GM12878 (cell line): ENCODE measurements around the gene ZNF691. TPM values are rescaled to one million over a fixed set of nuclear protein-coding genes. Genes with fewer than 3 reads are reported as not detected.

Source experiments
- ATAC-seq: fragments of 200-7000 bp; cut with Tn5 transposase; 3 replicates; pipeline ENCODE4 v1.9.1; 2020; ENCODE audit warnings: mild to moderate bottlenecking, moderate library complexity
- BruUV-seq: library from RNA; stranded (reverse); fragments of 400-500 nt; replicated peaks from 2 replicates; lab custom pipeline; 2021; lab: Mats Ljungman, UMichigan
- CTCF ChIA-PET: fragments of 300-600 bp; sonication (Branson Sonifier 250); formaldehyde crosslinking; extraction: SDS; loops from one replicate; lab custom pipeline; 2021; ENCODE audit warnings: inconsistent platforms; lab: Yijun Ruan, JAX
- POLR2A ChIA-PET: fragments of 350-600 bp; formaldehyde crosslinking; extraction: SDS; loops from one replicate; lab custom pipeline; 2021; ENCODE audit warnings: inconsistent platforms; lab: Charles Lee
- RAD21 ChIA-PET: fragments of 300-600 bp; sonication (Branson Sonifier 250); formaldehyde crosslinking; loops from one replicate; lab custom pipeline; 2023; ENCODE audit warnings: antibody characterized with exemption; ENCODE audit not compliant: unreplicated experiment; lab: Charles Lee
- SMC1A ChIA-PET: fragments of 300-600 bp; sonication (Branson Sonifier 250); formaldehyde crosslinking; loops from one replicate; lab custom pipeline; 2023; ENCODE audit not compliant: unreplicated experiment, uncharacterized antibody; lab: Charles Lee
- DNase-seq: peaks from one replicate; pipeline ENCODE4 v3.0.0-alpha.2; 2011; ENCODE audit warnings: low read depth, low spot score
- FAIRE-seq: peaks from 3 replicates; lab custom pipeline; 2011; peaks lifted over from hg19 to GRCh38; lab: Jason Lieb, UNC
- H2AFZ ChIP-seq: 2 replicates; pipeline ENCODE4 v1.6.0; 2011; ENCODE audit warnings: low read depth, low read length, control low read depth; ENCODE audit not compliant: control insufficient read depth
- H3K27ac ChIP-seq: 2 replicates; pipeline ENCODE4 v1.5.1; 2011; ENCODE audit warnings: control low read depth; ENCODE audit not compliant: control insufficient read depth, insufficient read depth
- H3K27me3 ChIP-seq, 2 experiments: replicated peaks in 1 of 2; 2 replicates each; pipeline versions ENCODE4 v1.6.0 to v1.6.1; 2011; ENCODE audit warnings: low read length in 1 of 2; ENCODE audit not compliant: control insufficient read depth in 2 of 2, insufficient read depth in 2 of 2
- H3K36me3 ChIP-seq, 2 experiments: 2 replicates each; pipeline ENCODE4 v1.5.1; 2011; ENCODE audit warnings: low read length in 1 of 2; ENCODE audit not compliant: control insufficient read depth in 2 of 2, insufficient read depth in 2 of 2
- H3K4me1 ChIP-seq: 2 replicates; pipeline ENCODE4 v1.6.1; 2011; ENCODE audit warnings: mild to moderate bottlenecking, low read length, moderate library complexity, mixed read lengths; ENCODE audit not compliant: control insufficient read depth, insufficient read depth
- H3K4me2 ChIP-seq: 2 replicates; pipeline ENCODE4 v1.6.0; 2011; ENCODE audit warnings: control low read depth; ENCODE audit not compliant: control insufficient read depth, insufficient read depth
- H3K4me3 ChIP-seq: fragments of 200-600 bp; sonication (generic); 2 replicates; pipeline ENCODE4 v1.5.1; 2016
- H3K79me2 ChIP-seq: 2 replicates; pipeline ENCODE4 v1.6.0; 2011; ENCODE audit warnings: low read length; ENCODE audit not compliant: control insufficient read depth, insufficient read depth
- H3K9ac ChIP-seq: 2 replicates; pipeline ENCODE4 v1.8.0; 2011; ENCODE audit warnings: low read length, control low read depth, mixed read lengths; ENCODE audit not compliant: control insufficient read depth, insufficient read depth
- H3K9me3 ChIP-seq: replicated peaks from 3 replicates; pipeline ENCODE4 v1.5.1; 2011; ENCODE audit warnings: mild to moderate bottlenecking, low read length; ENCODE audit not compliant: control insufficient read depth, insufficient read depth
- H4K20me1 ChIP-seq: 2 replicates; pipeline ENCODE4 v1.6.0; 2011; ENCODE audit not compliant: control insufficient read depth, insufficient read depth
- CREB1 ChIP-seq: IDR thresholded peaks from 2 replicates; pipeline ENCODE4 v1.6.1; 2012; ENCODE audit warnings: low read depth, mild to moderate bottlenecking, inconsistent platforms
- E2F8 ChIP-seq: fragments of 450-650 bp; IDR thresholded peaks from 2 replicates; pipeline ENCODE4 v1.6.1; 2018; ENCODE audit warnings: mild to moderate bottlenecking, low read depth, moderate library complexity; ENCODE audit not compliant: partially characterized antibody
- EP300 ChIP-seq, 2 experiments: fragments of 150-350 bp in 1 of 2; IDR thresholded peaks; 2 replicates each; pipeline ENCODE4 v1.6.1; 2011 to 2012; ENCODE audit warnings: low read depth in 2 of 2, low read length in 2 of 2, borderline replicate concordance in 1 of 2, improper control_type of control experiment in 1 of 2, inconsistent platforms in 1 of 2; ENCODE audit not compliant: control insufficient read depth in 1 of 2
- HDAC2 ChIP-seq: fragments of 200-600 bp; sonication (generic); IDR thresholded peaks from 2 replicates; pipeline ENCODE4 v1.6.1; 2017
- PAX5 ChIP-seq: IDR thresholded peaks from 2 replicates; pipeline ENCODE4 v1.6.1; 2011; ENCODE audit warnings: low read depth, low read length, borderline replicate concordance
- SKIL ChIP-seq: fragments of 450-650 bp; IDR thresholded peaks from 2 replicates; pipeline ENCODE4 v1.6.1; 2017; ENCODE audit warnings: mild to moderate bottlenecking, low read depth, inconsistent platforms; ENCODE audit not compliant: poor library complexity, severe bottlenecking
- TBL1XR1 ChIP-seq: IDR thresholded peaks from 2 replicates; pipeline ENCODE4 v1.6.1; 2012; ENCODE audit warnings: low read depth, low read length, improper control_type of control experiment
- ZBED1 ChIP-seq: IDR thresholded peaks from 2 replicates; pipeline ENCODE4 v1.6.1; 2016; ENCODE audit warnings: borderline replicate concordance
- in situ Hi-C: fragments of 300-500 bp; cut with MboI; formaldehyde crosslinking; loops from 9 replicates; pipeline ENCODE4 v1.14.3; 2018; ENCODE audit warnings: mixed read lengths
- intact Hi-C: fragments of 100-400 bp; cut with micrococcal nuclease; formaldehyde crosslinking; loops from one replicate; pipeline ENCODE4 v1.14.2; 2022; ENCODE audit not compliant: unreplicated experiment
- polyA plus RNA-seq, 11 experiments: library from polyadenylated mRNA; depleted of rRNA in 4 of 11; unstranded in 6 of 11; stranded (reverse) in 5 of 11; fragments of >200 nt; fragmentation: Nextera tagmentation in 4 of 11; fragmentation: Illumina TruSeq in 1 of 11; extraction: Ambion mirVana in 4 of 11; extraction: Trizol in 1 of 11; gene quantifications; 1 replicate in 1 of 11; 2 replicates in 10 of 11; pipeline versions ENCODE4 v1.2.1 to v1.2.3, GENCODE V29; 2011 to 2016; ENCODE audit warnings: inconsistent platforms in 2 of 11, missing spikeins in 2 of 11, low read depth in 1 of 11
- total RNA-seq, 4 experiments: library from RNA; depleted of rRNA in 3 of 4; stranded (reverse); fragments of >200 nt in 3 of 4; fragmentation: Illumina TruSeq in 1 of 4; extraction: Trizol in 1 of 4; gene quantifications; 2 replicates each; pipeline versions ENCODE4 v1.2.1 to v1.2.3, GENCODE V29; 2013 to 2021

ZNF691 gene
- total and polyA plus RNA-seq, 10 of the 15 experiments (the other 5 are each of a cell fraction or from before 2014, with no cell fraction given), result 8.5 to 16.2 (median 12.2) TPM

- Histone ChIP-seq H2AFZ (no peak overlapping the region), H3K27me3 (no peaks in the 10 kb centered on the region), H3K36me3 (no peaks in the 10 kb centered on the region), H3K9me3 (no peaks in the 10 kb centered on the region), H3K79me2 (no peaks in the 10 kb centered on the region), H3K4me1 (no peaks in the 10 kb centered on the region), H4K20me1 (no peaks in the 10 kb centered on the region), H3K4me2 (no peak overlapping the region), H3K9ac (no peak overlapping the region), H3K27ac (no peak overlapping the region), H3K4me3 (no peak overlapping the region)
- ChIA-PET POLR2A (interaction anchor here (0.5 to 1.2 kb wide), 2 partner anchors 10 to 468 kb away, joined by 3 to 5 read pairs; partner anchors contain the start of gene ERMAP), CTCF (interaction anchor here (1.4 kb wide), 1 partner anchor 10 kb away, joined by 3 read pairs; no protein-coding TSS in a partner anchor), RAD21 (no interaction called here), SMC1A (no interaction called here)
- FAIRE-seq (no peak), DNase-seq (no peak), ATAC-seq (no peak)
- TF ChIP-seq CREB1, result no peak
- no peak for TF ChIP-seq E2F8
- no peak for TF ChIP-seq TBL1XR1
- no peak for TF ChIP-seq HDAC2
- TF ChIP-seq SKIL, result no peak
- TF ChIP-seq ZBED1, result no peak
- no peak for TF ChIP-seq PAX5
- TF ChIP-seq EP300 (IDR thresholded peaks at IDR 0.05; ENCODE audit: borderline replicate concordance in 1 of 2, control insufficient read depth in 1 of 2, low read depth in 2 of 2, low read length in 2 of 2), result no peak
- in situ Hi-C loops (no loop called here), intact Hi-C loops (no loop called here)
- no TSS peak for BruUV-seq
These were observed 40.2 kb upstream of the ZNF691 start for GRCh38 chr1:42806171-42806570.
